K562 treated with DMSO at 1 percent for 24 hours (cell line): ENCODE data around the gene KCNAB2. TPM values are rescaled to one million over a fixed set of nuclear protein-coding genes. Genes with fewer than 3 reads are reported as not detected.

Source experiments
- total RNA-seq: library from RNA; unstranded; fragments of 300-600 nt; gene quantifications from 2 replicates; pipeline ENCODE4 v1.2.3, GENCODE V29; 2022; ENCODE audit warnings: low read depth; ENCODE audit not compliant: insufficient read depth

Gene KCNAB2
- total RNA-seq = 30.7 and 32.0 TPM in 2 replicates

GRCh38 chr1:6045561-6045960 is at the start of gene KCNAB2:
TSS of gene KCNAB2 (plus strand) at chr1:6045888. CDS start at chr1:6051537, 5,649 bp downstream.

Other genes with a start within 250 kb of the KCNAB2 start
- 23.1 and 23.7 TPM in 2 replicates for gene NPHP4, start 53.5 kb upstream of the KCNAB2 start, total RNA-seq
- gene CHD5, start 134.4 kb downstream of the KCNAB2 start, total RNA-seq = 0.06 and 0.12 TPM in 2 replicates
- 280 and 312 TPM in 2 replicates for gene RPL22, start 153.7 kb downstream of the KCNAB2 start, total RNA-seq
- 13.2 and 13.6 TPM in 2 replicates for gene RNF207, start 160.2 kb downstream of the KCNAB2 start, total RNA-seq
- gene ICMT, start 190.1 kb downstream of the KCNAB2 start, total RNA-seq = 54.5 and 57.7 TPM in 2 replicates
- not detected in 2 replicates for gene HES3, start 198.3 kb downstream of the KCNAB2 start, total RNA-seq
- gene GPR153, start 215.2 kb downstream of the KCNAB2 start, total RNA-seq = 3.0 and 3.2 TPM in 2 replicates